OCI-LY3 (cell line): ENCODE results near the gene MCM7.

Experiments
- CTCF ChIP-seq: fragments of 200-600, 300-600 bp; sonication (generic); IDR thresholded peaks from 2 replicates; pipeline ENCODE4 v1.5.1; 2014; ENCODE audit warnings: antibody characterized with exemption, low read length, low read depth
- EZH2phosphoT487 ChIP-seq: fragments of 200-600 bp; shearing (Covaris generic); IDR thresholded peaks from 2 replicates; pipeline ENCODE4 v1.6.1; 2018; ENCODE audit warnings: antibody characterized with exemption, mixed run types, low read depth

- TF ChIP-seq CTCF (no peak), EZH2phosphoT487 (no peak)
Measured at GRCh38 chr7:100093054-100093453, 8.1 kb downstream of the MCM7 start.
